ENCODE measurements around the gene DNAJC4.

DNAJC4 gene

GRCh38 chr11:64283092-64283491, 52.7 kb downstream of the DNAJC4 start:
- no peak overlapping the region for H3K4me3 ChIP-seq (ENCODE audit: low read length)
- DNase-seq (ENCODE audit: low read depth) = no peak
- no peak for TF ChIP-seq CTCF (IDR thresholded peaks at IDR 0.05; ENCODE audit: insufficient read depth, low read depth, low read length, missing control alignments)
